GM21390 (cell line): ENCODE measurements around the gene DCPS.
"Not testable (repeated sequence)": the region's sequence is repeated elsewhere in the genome, so short reads cannot be mapped to it uniquely, and the experiment has no call there.

Experiments used
- ATAC-seq: cut with Tn5 transposase; IDR thresholded peaks from one replicate; pipeline ENCODE4 v1.9.1; 2021; ENCODE audit not compliant: unreplicated experiment

Gene DCPS

DNA sequence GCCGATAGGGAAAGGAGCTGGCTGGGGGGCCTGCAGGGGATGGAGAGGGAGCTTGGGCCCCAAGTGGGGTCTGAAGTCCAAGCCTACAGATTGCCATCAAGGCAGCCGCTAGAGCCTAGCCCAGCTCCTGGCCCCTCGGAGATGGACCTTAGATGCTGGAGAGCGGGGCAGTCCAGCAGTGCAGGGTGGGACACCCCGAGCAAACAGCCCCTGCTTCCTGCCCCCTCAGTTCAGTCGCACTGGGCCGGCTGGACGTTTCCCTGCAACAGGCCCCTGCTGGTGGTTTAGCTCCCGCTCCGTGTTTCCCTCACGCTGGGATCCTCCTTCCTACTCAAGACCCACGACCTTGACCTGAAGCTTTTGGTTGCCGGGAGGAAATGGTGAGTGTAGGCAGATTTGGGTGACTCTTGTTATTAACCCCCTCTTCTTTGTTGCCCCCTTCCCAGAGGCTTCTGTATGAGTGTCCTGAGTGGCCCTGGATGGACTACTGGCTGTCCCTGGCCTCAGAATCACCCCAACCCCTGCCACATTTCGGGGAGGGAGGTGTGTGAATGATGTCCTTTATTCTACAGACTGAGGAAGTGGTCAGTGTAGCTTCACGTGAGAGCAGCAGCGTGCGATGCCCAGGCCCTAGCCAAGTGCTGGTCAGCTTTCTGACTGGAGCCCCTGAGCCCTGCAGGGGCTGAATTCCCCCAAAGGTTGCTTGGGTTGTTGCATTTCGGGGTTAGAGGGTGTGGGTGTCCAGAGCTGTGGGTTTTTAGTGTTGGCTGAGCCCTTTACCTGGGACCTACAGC, 54.3 kb downstream of the DCPS start:
- no peak for ATAC-seq

DNA sequence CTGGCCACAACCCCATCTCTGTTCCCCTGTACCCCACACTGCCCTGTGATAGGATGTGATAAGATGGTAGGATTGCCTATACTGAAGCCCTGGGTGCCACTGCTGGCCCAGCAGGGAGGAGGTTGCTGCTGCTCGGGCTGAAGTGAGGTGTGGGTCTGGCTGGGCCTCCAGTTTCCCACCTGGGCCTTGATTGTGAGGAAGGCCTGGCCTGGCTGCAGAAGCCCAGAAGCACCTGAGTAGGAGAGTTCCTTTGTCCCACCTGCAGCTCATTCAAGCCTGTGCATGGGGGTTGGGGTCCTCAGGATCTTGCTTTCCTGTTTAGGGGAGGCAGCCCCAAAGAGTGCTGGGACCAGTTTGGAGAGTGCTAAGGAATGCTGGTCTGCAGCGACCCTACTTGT, 54.9 kb downstream of the DCPS start:
- no peak for ATAC-seq

DNA sequence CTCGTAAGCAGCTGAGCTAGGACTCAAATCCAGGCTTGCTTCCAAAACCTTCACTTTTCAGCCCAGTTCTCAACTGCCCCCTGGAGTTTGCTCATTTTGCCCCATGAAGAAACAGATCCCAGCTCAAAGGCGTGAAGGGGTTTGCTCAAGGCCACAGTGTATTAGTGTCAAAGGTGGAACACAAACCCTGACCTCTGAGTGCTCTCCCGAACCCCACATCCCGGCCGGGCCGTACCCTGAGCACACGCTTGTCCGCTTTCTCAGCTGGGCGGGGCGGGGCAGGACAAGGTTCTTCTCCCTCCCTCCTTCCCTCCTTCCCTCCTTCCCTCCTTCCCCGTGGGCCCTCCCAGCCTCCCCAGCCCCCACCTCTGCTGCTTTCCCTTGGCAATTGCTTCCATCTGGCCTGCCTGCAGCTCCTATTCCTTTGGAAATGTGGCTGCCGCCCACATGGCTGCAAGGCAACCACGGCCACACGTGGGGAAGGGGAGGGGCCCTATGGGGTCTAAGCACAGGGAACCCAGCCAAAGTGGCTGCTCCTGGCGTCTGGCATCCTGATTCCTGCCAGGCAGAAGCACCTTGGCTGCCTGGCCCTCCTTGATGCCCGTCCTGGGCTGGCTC, 55.7 kb downstream of the DCPS start:
- ATAC-seq: no peak

DNA sequence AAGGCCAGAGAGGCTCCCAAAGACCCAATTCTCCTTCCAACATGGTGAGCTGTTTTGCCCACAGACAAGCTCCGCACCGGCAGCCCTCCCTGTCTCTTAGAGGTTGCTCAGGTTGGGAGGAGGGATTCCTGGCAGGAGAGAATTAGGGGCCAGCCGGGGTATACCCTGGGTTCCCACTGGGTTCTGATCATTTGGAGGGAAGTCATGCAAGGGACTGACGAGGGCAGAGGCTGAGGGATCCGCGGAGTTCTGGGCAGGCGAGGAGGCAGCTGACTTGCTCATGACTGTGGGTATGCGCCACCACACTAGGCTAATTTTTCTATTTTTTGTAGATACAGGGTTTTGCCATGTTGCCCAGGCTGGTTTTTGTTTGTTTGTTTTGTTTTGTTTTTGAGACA, 56.2 kb downstream of the DCPS start:
- no peak for ATAC-seq

DNA sequence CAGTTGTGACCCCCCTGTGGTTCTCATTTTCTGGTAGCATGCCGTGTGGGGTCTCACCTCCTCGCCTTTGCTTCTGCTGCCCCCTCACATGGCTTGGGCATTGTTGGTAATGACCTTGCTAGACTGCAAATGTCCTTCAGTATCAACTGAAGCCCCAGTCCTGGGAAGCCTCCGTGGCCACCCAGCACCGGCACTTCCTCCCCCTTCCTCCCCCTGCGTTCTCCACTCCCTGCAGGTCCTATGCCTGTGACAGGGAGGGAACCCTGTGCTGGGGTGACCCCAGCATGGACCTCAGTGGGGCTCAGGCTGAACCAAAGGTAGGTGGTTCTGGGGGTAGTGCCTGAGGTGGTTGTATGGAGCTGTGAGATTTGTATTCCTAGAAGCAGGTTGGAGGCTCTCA, 57.5 kb downstream of the DCPS start:
- ATAC-seq: no peak

DNA sequence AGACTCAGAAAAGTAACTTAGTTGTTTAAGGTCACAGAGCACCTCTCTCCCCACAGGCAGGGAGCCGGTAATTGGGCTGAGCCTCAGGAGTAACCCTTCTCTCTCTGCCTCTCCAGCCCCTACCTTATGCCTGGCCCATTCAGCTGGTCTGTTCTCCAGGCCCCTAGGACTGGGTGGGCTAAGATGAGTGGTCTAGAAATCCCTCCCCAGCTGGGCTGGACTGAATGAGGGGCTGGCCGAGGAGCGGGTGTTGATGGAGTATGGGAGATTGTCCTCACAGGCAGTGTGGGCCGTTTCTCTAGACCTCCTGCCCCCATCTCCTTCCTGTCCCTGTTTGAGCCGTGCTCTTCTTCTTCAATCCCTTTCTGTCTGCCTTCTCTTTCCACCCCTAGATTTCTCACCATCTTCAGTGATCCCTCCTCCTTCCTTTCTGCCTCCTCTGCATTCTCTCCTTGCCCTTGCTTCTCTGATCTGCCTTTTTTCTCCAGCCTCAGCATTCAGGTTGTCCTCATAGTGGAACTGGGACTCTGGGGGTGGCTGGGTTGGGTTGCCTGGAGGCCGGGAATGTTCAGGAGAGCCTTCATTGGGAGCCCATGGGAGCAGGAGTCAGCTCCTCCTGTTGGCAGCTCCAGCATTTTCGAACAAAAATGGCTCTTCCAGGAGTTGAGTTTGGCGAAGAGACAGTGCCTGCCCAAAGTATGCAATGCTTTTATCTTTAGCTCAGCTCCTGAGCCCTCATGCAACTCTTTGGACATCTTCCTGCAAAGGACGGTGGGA, 59.2 kb downstream of the DCPS start:
- no peak for ATAC-seq

DNA sequence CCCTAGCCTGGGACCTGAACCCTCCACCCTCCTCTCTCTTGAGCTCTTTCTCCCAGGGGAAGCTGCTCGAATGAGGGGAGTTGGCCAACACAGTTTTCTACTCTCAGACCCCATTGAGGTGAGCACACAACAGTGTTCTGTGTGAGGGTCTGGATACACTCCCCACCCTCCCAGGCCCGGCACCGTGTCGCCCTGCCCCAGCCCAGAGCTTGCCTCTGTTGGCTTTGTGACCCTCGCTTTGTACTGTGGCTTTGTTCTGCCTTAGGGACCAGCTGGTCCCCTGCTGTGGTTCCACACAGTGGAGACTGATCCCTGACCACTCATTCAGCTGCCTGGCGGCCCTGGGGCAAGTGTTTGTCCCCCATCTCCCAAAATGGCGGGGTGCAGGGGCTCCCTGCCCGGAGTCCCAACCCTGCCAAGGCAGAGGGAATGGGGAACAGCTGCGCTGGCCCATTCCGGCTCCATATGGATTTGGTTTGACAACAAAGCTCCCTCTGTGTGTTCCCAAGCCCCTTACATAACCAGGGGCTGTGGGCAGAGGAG, 59.9 kb downstream of the DCPS start:
- no peak for ATAC-seq

DNA sequence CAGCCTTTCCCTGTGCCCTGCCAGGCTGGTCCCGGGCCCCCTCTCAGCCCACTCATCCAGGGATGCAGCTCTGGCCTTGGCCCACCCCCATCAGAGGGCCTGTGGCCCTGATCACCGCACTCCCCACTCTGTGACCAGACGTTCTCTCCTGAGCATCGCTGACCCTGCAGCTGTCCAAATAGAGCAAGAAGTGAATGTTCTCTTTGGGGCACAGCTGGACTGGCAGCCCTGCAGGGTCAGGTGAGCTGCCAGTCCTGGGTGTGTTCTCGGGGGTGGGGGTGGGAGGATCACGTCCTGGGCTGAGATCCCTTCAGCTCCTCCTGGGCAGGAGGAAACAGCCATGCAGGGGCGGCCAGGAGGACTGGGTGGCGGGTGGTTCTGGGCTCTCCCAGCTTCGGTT, 60.9 kb downstream of the DCPS start:
- ATAC-seq: not testable (repeated sequence)

DNA sequence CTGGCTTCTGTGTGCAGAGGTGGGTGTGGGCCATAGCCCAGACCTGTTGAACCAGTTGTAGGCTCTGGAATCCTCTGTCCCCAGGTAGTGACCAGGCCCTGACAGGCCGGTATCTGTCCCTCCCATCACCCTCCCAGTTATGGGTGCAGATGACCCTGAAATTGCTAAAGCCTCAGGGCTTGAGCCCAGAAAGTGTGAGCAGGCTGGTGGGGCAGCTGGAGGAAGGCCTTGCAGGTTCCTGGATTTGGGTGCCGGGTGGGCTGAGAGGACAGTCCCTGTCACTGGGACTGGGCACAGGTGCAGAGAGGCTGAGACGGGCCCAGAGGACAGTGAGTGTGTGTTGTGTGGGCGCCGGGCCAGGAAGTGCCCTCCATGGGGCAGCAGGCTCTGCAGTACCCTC, 61.6 kb downstream of the DCPS start:
- ATAC-seq: not testable (repeated sequence)

DNA sequence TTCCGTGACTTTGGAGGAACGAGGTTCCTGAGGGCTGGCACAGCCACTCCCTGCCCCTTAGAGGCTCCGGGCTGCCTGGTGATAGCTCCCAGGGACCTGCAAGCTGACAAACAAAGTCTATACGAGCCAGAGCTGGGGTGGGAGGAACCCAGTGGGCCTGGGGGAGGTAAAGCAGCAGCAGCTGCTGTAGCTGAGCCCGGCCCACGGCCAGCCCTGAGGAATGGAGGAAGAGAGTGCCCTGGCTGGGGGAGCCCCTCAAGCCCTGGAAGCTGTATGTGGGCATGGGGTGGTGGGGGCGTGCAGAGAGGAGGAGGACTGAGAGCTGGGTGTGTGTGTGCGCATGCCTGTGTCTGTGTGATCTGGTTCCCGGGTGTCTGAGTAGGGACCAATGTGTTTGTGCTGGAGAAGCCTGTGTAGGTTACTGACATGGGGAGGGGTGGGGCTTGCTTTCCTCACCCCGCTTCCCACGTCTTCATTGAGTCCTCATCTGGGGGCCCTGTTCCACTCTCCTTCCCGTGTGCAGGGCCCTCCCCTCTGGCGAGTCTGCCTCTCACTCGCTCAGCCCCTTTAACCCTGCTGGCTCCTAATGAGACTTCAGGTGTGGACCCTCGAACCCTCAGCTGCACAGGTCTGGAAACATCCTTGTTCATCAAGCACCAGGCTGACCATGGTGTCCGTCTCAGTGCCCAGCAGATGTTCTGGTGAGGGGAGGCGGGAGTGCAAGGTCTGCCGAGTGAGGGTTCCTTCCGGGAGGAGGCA, 62.4 kb downstream of the DCPS start:
- ATAC-seq: no peak

DNA sequence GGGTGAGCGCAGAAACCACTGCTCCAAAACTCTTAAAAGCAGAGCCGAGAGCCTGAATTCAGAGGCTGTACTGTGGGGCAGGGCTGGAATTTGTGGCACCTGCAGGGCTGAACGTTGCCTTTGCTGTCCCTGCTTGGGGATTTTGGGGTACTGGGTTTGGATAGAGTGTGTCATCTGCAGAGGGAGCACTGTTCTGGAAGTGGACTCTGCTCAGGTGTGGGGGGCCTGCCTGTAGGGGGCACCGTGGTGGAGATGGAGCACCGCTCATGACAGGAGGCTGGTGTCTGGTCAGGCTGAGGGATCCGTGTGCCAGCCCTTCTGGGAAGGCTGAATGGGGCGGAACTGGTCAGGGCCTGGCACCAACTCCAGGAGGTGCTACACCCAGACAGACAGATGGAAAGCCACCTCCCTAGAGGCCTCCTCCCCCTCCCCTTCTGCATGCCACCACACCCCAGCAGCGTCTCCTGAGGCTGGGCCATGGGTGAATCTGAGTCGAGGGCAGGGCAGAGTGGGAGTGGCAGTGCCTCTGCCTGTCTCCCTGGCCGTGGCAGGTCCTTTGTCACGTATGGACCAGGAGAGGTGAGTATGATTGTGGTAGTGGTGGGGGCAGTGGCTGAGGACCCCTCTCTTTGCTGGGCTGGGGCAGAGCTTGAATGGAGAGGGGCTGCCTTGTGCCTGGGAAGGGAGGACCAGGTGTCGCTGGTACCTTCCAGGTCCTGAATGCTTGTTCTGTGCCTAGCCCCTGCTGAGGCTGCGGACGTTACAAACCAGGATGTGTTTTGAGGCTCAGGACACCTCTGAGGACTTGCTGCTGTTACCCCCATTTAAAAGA, 63.2 kb downstream of the DCPS start:
- not testable (repeated sequence) for ATAC-seq

DNA sequence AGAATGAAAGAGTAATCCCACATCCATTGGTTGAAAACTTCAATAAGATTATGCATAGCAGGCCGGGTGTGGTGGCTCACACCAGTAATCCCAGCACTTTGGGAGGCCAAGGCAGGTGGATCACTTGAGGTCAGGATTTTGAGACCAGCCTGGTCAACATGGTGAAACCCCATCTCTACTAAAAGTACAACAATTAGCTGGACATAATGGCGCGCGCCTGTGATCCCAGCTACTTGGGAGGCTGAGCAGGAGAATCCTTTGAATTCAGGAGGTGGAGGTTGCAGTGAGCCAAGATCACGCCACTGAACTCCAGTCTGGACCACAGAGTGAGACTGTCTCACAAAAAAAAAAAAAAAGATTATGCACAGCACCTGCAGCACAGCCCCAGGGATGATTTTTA, 63.9 kb downstream of the DCPS start:
- not testable (repeated sequence) for ATAC-seq

DNA sequence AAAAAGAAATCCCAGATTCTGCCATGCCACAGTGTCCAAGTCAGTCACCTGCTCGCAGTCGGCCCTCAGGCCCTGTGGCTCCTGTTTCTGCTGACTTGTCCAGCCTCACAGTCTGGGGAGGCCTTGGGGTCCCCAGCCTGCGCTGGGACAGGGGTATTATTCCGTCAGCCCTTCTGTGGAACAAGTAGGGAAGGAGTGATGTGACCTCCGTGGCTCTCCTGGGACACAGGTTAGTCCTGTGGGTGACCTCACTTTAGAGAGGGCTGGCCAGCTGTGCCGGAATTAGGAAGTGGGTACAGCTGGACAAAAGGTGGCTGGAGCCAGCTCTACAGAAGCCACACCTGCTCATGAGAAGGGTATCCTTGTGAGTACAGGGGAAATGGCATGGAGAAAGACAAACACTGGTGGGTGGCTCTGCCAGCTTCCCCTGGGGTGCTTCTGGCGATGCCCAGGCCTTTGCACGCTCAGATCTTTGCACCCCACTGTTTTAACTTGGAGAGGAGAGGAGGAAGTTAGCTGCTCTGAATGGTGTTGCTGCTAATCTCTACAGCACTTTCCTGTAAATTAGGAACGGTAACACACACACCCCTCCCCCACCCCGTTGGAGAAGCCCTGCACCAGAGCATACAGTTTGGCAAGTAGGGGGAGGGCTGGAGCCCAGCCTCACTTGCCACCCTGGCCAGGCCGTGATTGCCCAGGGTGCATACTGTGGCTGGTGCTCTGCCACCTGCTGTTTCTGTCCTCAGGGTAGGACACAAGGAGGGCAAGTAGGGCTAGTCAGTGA, 64.7 kb downstream of the DCPS start:
- ATAC-seq: not testable (repeated sequence)

DNA sequence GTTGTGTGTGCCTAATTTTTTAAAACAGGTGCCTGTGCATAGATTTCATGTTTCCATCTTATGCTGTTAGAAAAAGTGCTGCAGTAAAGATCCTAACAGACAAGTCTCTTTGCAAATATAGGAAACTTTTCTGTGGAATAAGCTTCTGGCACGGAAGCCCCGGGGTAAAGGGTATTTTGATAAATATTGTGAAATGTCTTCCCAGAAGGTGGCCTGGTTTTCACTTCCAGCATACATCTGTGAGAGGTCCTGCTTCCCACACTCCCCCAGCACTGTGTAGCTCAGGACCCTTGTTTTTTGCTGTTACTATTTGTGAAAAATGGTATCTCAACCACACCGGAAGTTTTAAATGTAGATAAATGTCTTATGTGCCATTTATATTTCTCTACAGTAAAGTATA, 66.2 kb downstream of the DCPS start:
- ATAC-seq: no peak

DNA sequence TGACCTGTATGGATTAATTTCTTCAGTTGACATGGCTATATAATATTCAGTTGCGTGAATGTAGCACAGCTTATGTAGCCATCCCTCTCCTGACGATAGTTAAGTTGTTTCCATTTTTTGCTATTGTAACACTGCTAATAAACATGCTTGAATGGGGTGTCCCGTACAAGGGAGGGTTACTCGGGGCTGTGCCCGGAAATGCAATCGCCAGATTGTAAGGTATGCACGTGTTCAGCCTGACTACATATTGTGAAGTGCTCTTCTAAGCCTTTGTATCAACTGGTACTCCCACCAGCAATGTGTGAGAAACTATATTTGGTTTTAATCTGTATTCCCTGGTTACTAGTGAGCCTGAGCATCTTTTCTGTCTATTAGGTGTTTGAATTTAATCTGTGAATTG, 67.7 kb downstream of the DCPS start:
- no peak for ATAC-seq

DNA sequence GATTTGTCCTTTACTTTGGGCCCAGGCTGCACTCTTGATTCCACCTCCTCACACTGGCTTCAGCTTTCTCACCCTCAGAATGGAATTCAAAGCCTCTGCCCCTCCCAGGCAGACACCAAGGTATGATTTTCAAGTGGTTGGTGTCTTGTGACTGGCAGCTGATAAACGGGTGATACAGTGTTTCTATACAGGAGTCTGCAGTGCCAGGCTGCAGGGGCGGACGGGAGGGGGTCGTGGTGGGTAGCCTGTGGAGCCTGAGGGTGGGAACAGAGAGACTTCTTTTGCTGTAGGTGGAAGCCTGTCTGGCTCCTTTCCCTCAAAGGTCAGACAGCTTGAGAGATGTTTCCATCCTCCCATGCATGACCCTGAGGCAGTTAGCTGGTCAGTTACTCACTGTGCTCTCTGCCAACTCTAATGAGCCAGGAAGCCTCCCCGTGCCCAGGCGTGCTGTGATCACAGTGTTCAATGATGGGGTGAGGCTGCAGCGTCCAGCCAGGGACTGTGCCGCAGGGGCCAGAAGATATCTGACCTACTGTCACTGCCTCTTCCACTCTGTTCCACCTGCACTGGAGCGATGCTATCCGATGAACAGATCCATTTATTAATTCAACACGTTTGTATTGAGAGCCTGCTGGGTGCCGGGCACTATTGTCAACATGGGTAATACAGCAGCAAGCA, 69.7 kb downstream of the DCPS start:
- not testable (repeated sequence) for ATAC-seq

DNA sequence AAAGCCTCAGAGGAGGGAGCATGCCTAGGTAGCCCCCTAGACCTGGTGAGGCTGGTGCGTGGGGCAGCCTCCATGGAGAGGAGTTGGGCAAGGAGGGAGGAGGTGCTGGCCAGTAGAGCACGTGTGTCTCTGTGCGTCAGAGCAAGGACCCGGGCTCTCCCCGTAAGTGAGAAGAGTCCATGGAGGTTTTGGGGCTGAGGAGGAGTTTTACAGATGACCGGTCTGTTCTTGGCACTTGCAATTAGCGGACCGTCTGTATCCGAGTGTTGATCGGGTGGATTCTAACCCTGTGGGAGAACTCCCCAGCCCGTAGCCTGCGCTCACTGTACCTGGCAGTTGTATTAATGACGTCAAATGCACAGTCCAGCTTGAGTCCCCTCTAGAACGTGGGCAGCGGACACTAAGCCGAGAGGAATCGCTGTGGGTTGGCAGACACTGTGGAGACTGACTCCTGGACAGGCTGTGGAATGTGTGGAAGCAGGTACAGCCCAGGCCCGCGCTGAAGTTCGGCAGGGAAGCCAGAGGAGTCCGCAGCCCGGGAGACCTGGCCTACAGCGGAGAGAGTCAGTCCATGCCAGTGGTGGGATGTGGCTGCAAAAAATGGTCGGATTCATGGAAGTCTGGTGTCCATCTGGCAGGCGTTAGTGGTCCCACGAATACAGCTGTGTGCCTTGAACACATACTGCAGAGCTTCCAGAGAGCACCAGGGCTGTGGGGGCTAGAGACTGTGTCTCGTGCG, 70.9 kb downstream of the DCPS start:
- not testable (repeated sequence) for ATAC-seq

DNA sequence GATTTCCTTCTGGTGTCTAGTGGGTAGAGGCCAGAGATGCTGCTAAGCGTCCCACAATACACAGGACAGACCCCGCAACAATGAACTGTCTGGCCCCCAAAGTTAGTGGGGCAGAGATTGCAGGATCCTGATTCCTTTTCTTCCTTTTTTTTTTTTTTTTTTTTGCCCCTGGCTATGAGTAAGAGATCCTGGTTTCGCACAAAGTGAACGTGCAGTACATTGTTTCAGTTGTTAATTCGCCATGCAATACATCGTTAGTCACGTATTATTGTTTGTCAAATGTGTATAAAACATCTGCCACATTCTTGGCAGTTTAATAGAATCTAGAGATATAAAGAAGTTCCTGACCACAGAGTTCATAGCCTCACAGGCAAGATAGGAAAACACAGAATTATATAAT, 71.9 kb downstream of the DCPS start:
- ATAC-seq: no peak
